ENCODE measurements around the gene BNIP3.

BNIP3 gene

GRCh38 chr10:131935260-131935659, 46.5 kb downstream of the BNIP3 start:
- DNase-seq (ENCODE audit: low spot score), result no peak
- H3K4me3 ChIP-seq, result no peak overlapping the region
- TF ChIP-seq, protein P1, sequence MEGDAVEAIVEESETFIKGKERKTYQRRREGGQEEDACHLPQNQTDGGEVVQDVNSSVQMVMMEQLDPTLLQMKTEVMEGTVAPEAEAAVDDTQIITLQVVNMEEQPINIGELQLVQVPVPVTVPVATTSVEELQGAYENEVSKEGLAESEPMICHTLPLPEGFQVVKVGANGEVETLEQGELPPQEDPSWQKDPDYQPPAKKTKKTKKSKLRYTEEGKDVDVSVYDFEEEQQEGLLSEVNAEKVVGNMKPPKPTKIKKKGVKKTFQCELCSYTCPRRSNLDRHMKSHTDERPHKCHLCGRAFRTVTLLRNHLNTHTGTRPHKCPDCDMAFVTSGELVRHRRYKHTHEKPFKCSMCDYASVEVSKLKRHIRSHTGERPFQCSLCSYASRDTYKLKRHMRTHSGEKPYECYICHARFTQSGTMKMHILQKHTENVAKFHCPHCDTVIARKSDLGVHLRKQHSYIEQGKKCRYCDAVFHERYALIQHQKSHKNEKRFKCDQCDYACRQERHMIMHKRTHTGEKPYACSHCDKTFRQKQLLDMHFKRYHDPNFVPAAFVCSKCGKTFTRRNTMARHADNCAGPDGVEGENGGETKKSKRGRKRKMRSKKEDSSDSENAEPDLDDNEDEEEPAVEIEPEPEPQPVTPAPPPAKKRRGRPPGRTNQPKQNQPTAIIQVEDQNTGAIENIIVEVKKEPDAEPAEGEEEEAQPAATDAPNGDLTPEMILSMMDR (IDR thresholded peaks at IDR 0.05), result no peak
- no peak overlapping the region for H3K27ac ChIP-seq

DNA sequence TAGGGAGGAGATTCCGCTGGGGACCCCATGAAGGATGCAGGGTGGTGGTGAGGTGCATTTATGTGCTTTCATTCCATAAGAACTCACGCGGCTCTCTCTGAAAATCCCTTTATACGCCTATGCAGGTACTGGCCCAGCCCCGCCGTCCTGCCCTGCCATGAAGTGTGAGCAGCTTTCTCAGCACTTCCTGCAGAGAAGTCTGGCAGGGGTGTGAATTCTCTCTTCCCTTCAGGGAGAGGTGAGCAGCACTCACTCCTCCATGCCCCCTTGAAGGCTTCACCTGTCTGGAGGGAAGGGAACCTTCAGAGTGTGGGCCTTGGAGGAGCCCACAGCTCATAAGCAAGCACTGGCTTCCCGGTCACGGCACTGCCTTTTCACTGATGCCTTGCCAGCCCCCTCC, 47.0 kb downstream of the BNIP3 start:
- no peak overlapping the region for H3K27ac ChIP-seq
- no peak overlapping the region for H3K4me3 ChIP-seq
- TF ChIP-seq, protein P1 (IDR thresholded peaks at IDR 0.05), result no peak
- no peak for DNase-seq (ENCODE audit: low spot score)

GRCh38 chr10:131933696-131934086, 48.0 kb downstream of the BNIP3 start:
- DNase-seq (ENCODE audit: low spot score), result no peak
- no peak overlapping the region for H3K27ac ChIP-seq
- H3K4me3 ChIP-seq, result no peak overlapping the region
- TF ChIP-seq, protein P1 (IDR thresholded peaks at IDR 0.05), result no peak

DNA sequence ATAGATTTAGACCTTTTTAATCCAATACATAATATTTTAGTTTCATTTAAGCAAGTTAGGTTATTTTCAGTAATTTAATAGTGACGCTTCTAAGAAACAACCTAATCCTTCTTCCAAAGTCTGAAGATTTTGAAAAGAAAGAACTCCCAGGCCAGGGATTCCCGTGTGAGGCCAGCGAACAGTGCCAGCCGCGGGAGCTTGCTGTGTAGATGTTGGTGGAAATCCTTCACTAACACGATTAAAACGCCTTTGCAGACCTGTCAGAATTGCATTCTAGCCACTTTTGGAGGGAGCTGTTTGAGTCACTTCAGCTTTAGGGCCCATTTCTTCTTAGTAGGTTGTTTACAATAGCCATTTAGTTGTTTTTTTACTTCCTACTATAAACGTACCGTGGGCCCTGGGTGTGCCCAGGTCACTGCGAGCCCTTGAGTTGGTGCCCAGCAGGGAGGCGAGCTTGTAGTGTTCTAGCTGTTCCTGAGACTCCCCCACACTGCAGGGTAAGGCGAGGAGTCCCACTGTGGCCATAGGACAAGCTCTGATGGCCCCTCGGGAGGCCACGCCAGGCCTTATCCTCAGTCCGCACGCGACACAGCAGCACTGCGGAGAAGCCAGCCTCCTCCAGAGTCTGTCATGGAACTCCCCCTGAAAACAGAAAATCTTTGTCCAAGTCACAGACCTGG, 48.6 kb downstream of the BNIP3 start:
- H3K27ac ChIP-seq, result no peak overlapping the region
- no peak overlapping the region for H3K4me3 ChIP-seq
- DNase-seq (ENCODE audit: low spot score), result no peak
- TF ChIP-seq, protein P1 (IDR thresholded peaks at IDR 0.05), result no peak

DNA sequence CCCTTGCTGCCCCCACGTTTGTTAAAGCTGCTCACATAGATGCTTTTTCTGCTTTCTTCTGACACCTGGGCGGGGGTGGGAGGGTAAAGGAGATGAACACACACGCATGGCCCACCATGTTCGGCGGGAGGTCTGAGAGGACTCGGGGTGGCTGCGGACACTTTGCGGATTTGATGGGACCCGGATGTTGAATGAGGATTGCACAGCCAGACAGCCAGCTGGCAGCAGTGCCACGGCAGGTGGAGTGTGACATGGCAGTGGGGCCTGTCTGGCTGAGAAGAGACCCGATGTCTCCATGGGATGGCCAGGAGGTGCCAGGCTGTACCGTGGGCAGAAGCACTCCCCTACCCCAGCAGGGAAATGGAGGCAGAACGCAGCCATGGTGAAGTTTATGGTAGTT, 49.7 kb downstream of the BNIP3 start:
- TF ChIP-seq, protein P1 (IDR thresholded peaks at IDR 0.05), result no peak
- Histone ChIP-seq H3K4me3 (no peak overlapping the region), H3K27ac (peak overlapping the region in 1 of 2 donors; percentile 9)
- no peak for DNase-seq (ENCODE audit: low spot score)

DNA sequence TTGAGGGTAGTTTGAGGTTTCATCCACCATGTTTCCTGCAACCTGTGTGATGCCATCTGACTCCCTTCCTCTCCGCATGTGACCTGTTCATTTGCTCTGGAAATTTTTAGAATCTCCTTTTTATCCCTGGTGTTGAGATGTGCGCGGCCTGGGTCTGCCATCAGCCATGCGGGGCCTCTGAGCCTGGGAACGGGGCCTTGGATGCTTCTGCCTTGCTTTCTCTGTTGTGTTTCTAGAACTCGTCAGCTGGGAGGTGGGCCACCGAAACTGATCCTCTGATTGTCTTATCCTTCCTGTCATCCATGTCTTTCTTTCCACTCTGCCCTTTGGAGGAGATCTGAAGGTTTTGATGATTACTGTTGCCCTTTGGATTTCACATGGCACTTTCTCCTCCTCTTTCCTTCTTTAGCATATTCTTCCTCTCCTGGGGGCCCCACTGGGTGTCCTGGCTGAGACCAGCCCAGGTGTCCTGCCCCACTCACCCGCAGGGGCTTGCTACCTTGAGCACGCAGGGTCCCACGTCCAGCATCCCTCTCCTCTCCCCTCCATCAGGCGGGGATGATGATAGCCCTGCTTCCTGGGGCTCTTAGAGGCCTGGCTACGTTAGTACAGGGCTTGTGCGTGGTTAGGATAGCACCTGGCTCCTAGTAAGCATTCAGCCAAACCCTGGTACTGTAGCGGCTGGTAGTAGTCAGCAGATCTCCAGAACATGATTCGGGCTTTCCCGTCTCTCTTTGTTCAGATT, 51.0 kb downstream of the BNIP3 start:
- DNase-seq (ENCODE audit: low spot score), result peak; percentile 46
- Histone ChIP-seq H3K4me3 (no peak overlapping the region), H3K27ac (no peak overlapping the region)
- TF ChIP-seq, protein P1 (IDR thresholded peaks at IDR 0.05), result no peak

- H3K27ac ChIP-seq, result no peak overlapping the region
- no peak for DNase-seq (ENCODE audit: low spot score)
- H3K4me3 ChIP-seq, result no peak overlapping the region
- TF ChIP-seq, protein P1 (IDR thresholded peaks at IDR 0.05), result no peak
Observed at GRCh38 chr10:131930150-131930549, 51.6 kb downstream of the BNIP3 start.
